ENCODE data around the gene GNL2. TPM values are rescaled to one million over a fixed set of nuclear protein-coding genes. Genes with fewer than 3 reads are reported as not detected.

GNL2 gene
- total RNA-seq, 1 experiment from 2014 or later, result 106 TPM

DNA sequence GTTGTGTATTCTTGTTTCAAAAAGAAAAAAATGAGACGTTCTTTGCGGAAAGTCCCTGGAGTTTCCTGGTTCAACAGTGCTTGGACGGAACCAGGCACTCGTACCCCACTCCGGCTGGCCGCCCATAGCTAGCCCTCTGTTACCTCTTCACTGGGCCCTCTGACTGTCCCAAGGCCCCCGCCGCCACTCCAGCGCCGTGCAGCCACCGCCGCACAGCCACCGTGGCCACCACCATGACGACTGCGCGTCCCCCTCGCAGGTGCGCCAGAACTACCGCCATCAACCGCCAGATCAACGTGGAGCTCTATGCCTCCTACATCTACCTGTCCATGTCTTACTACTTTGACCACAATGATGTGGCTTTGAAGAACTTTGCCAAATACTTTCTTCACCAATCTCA, 51.2 kb downstream of the GNL2 start:
- Histone ChIP-seq H3K27me3 (ENCODE audit: insufficient read depth, low read length) (no peaks in the 10 kb centered on the region), H4K5ac (ENCODE audit: insufficient read length, low read depth, low read length) (no peak overlapping the region), H3K18ac (ENCODE audit: insufficient read length, low read depth, low read length) (no peak overlapping the region), H3K4me1 (ENCODE audit: insufficient read depth, low read length) (no peaks in the 10 kb centered on the region), H3T11ph (ENCODE audit: low read length) (no peak overlapping the region), H3K9ac (ENCODE audit: extremely low read depth, insufficient read length, low read length) (no peak overlapping the region), H3K14ac (ENCODE audit: insufficient read depth, low read length) (no peak overlapping the region), H3K4me2 (ENCODE audit: insufficient read depth, insufficient read length, low read length) (no peak overlapping the region), H2AK5ac (ENCODE audit: insufficient read length, low read length) (no peak overlapping the region), H2AFZ (ENCODE audit: low read length) (no peak overlapping the region), H2BK20ac (ENCODE audit: low read depth, low read length, poor library complexity, severe bottlenecking) (no peak overlapping the region), H2BK12ac (ENCODE audit: insufficient read length, low read depth, low read length) (no peak overlapping the region), H2BK120ac (ENCODE audit: low read depth, low read length, poor library complexity, severe bottlenecking) (no peak overlapping the region), H2BK15ac (ENCODE audit: low read depth, low read length) (no peak overlapping the region), H3K4ac (ENCODE audit: low read depth, low read length) (no peak overlapping the region), H3K56ac (ENCODE audit: insufficient read length, low read depth, low read length) (no peak overlapping the region), H3K79me2 (ENCODE audit: insufficient read depth, low read length) (no peaks in the 10 kb centered on the region), H3K79me1 (ENCODE audit: insufficient read depth, low read depth, low read length, poor library complexity, severe bottlenecking) (no peaks in the 10 kb centered on the region), H3K23me2 (ENCODE audit: insufficient read length, low read depth, low read length, poor library complexity, severe bottlenecking) (no peaks in the 10 kb centered on the region), H4K20me1 (ENCODE audit: control insufficient read depth, insufficient read depth, insufficient read length) (no peaks in the 10 kb centered on the region), H3K27ac (ENCODE audit: insufficient read length, low read depth, low read length) (no peak overlapping the region), H2BK5ac (ENCODE audit: insufficient read length, low read length) (no peak overlapping the region), H3K9me3 (ENCODE audit: control insufficient read depth, low read depth, low read length) (no peaks in the 10 kb centered on the region), H4K8ac (replicated peaks; ENCODE audit: insufficient read length, low read depth, low read length) (no peak overlapping the region), H4K91ac (ENCODE audit: insufficient read length, low read depth, low read length) (no peak overlapping the region), H3K23ac (ENCODE audit: insufficient read length, low read depth, low read length) (no peak overlapping the region)
- WGBS (ENCODE audit: extremely low coverage, insufficient read length, low lambda C conversion rate), result no CpG with 5 or more reads among the region's 21 CpGs
- TF ChIP-seq, protein P1, sequence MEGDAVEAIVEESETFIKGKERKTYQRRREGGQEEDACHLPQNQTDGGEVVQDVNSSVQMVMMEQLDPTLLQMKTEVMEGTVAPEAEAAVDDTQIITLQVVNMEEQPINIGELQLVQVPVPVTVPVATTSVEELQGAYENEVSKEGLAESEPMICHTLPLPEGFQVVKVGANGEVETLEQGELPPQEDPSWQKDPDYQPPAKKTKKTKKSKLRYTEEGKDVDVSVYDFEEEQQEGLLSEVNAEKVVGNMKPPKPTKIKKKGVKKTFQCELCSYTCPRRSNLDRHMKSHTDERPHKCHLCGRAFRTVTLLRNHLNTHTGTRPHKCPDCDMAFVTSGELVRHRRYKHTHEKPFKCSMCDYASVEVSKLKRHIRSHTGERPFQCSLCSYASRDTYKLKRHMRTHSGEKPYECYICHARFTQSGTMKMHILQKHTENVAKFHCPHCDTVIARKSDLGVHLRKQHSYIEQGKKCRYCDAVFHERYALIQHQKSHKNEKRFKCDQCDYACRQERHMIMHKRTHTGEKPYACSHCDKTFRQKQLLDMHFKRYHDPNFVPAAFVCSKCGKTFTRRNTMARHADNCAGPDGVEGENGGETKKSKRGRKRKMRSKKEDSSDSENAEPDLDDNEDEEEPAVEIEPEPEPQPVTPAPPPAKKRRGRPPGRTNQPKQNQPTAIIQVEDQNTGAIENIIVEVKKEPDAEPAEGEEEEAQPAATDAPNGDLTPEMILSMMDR (conservative IDR thresholded peaks at IDR 0.05), result no peak
- H3K27ac Mint-ChIP-seq, result peak overlapping the region in 1 of 3 experiments; percentile 57; a peak in 1 of 7 replicates
- no peak overlapping the region for H3K4me3 Mint-ChIP-seq
- peaks cover 24 to 55% (median 55%) of the 10 kb centered on the region in 3 experiments for H3K36me3 Mint-ChIP-seq (ENCODE audit: insufficient read depth in 1 of 3, low read depth in 3 of 3)
- no peaks in the 10 kb centered on the region for H3K4me1 Mint-ChIP-seq
- DNase-seq, result no peak
- H3K27me3 Mint-ChIP-seq (ENCODE audit: low read depth), result no peaks in the 10 kb centered on the region
- H3K9me3 Mint-ChIP-seq, result no peaks in the 10 kb centered on the region

Data from H9 (cell line).